Transverse colon (tissue), 3 donors: ENCODE measurements around the gene PRRC2A.

Experiments
- POLR2A ChIP-seq: fragments of 450-650 bp; IDR thresholded peaks from one replicate; pipeline ENCODE4 v1.6.1; 2016; ENCODE audit warnings: antibody characterized with exemption, mild to moderate bottlenecking, moderate library complexity
- TF ChIP-seq, protein P1 (sequence below), 5 experiments: fragments of 200-600 bp in 3 of 5; fragments of 450-650 bp in 2 of 5; sonication (generic) in 3 of 5; IDR thresholded peaks; 1 replicate in 2 of 5; 2 replicates in 3 of 5; pipeline ENCODE4 v1.5.1; 2016 to 2017; ENCODE audit warnings: antibody characterized with exemption in 5 of 5, inconsistent platforms in 3 of 5, mild to moderate bottlenecking in 2 of 5, moderate library complexity in 1 of 5

DNA sequence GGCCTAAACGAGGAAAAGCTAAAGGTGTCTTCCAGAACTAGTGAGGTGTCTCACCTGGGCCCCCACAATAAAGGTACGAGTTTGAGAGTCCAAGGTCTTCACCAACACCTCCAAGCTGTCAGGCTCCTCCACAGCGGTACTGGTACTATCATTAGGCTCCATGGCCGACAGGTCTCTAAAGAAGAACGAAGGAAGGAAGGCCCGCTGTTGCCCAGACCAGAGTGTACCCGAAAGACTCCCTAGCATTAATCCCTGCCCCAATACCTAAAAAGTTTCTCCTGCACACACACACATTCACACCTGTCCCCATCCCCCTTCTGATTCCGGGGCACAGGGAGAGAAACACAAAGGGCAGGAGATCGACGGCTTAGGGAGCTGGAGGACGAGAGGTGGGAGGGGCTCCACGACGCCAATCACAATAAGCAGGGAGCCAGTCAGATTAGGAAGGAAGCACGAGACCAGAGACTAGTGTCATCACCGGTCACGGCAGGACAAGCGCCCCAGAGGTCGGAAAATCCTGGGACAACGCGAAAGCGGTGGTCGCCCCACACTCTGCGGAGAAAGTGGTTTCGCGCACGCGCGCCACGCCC lies 31.2 kb downstream of the PRRC2A start:
- no peak for TF ChIP-seq POLR2A
- TF ChIP-seq, protein P1, sequence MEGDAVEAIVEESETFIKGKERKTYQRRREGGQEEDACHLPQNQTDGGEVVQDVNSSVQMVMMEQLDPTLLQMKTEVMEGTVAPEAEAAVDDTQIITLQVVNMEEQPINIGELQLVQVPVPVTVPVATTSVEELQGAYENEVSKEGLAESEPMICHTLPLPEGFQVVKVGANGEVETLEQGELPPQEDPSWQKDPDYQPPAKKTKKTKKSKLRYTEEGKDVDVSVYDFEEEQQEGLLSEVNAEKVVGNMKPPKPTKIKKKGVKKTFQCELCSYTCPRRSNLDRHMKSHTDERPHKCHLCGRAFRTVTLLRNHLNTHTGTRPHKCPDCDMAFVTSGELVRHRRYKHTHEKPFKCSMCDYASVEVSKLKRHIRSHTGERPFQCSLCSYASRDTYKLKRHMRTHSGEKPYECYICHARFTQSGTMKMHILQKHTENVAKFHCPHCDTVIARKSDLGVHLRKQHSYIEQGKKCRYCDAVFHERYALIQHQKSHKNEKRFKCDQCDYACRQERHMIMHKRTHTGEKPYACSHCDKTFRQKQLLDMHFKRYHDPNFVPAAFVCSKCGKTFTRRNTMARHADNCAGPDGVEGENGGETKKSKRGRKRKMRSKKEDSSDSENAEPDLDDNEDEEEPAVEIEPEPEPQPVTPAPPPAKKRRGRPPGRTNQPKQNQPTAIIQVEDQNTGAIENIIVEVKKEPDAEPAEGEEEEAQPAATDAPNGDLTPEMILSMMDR (IDR thresholded peaks at IDR 0.05), result no peak
